Sigmoid colon (tissue), 7 donors: Measurements from ENCODE around the gene TOP2A. TPM values are rescaled to one million over a fixed set of nuclear protein-coding genes. Genes with fewer than 3 reads are reported as not detected.

Experiments
- DNase-seq: peaks from one replicate; pipeline ENCODE4 v3.0.0-alpha.2; 2019
- H3K27ac ChIP-seq, 4 donors: fragments of 200-600 bp; sonication (generic); one replicate each; pipeline ENCODE4 v1.5.1; 2016 to 2019; ENCODE audit warnings: mild to moderate bottlenecking in 1 of 4
- H3K27me3 ChIP-seq, 3 donors: fragments of 200-600 bp; sonication (generic); one replicate each; pipeline ENCODE4 v1.5.1; 2019; ENCODE audit warnings: mild to moderate bottlenecking in 1 of 3
- H3K36me3 ChIP-seq, 4 donors: fragments of 200-600 bp; sonication (generic); one replicate each; pipeline ENCODE4 v1.5.1; 2016 to 2019
- H3K4me1 ChIP-seq, 4 donors: fragments of 200-600 bp; sonication (generic); one replicate each; pipeline ENCODE4 v1.5.1; 2017 to 2019
- H3K4me3 ChIP-seq, 4 donors: fragments of 200-600 bp; sonication (generic); one replicate each; pipeline ENCODE4 v1.5.1; 2017 to 2019; ENCODE audit warnings: mild to moderate bottlenecking in 2 of 4, moderate library complexity in 1 of 4
- H3K9me3 ChIP-seq, 4 donors: fragments of 200-600 bp in 3 of 4; sonication (generic) in 3 of 4; one replicate each; pipeline versions ENCODE4 v1.5.1 to v1.6.1; 2013 to 2019
- CTCF ChIP-seq, 4 experiments: fragments of 450-650 bp in 3 of 4; fragments of 200-600 bp in 1 of 4; IDR thresholded peaks; one replicate each; pipeline ENCODE4 v1.5.1; 2016 to 2019; ENCODE audit warnings: antibody characterized with exemption in 4 of 4, mild to moderate bottlenecking in 3 of 4, moderate library complexity in 2 of 4
- EP300 ChIP-seq, 4 donors: sonication (generic); formaldehyde crosslinking; IDR thresholded peaks; one replicate each; pipeline ENCODE4 v1.6.1; 2017; ENCODE audit warnings: antibody characterized with exemption in 4 of 4
- POLR2A ChIP-seq, 2 donors: fragments of 450-650 bp; IDR thresholded peaks; one replicate each; pipeline ENCODE4 v1.6.1; 2016; ENCODE audit warnings: antibody characterized with exemption in 2 of 2, mild to moderate bottlenecking in 2 of 2, moderate library complexity in 2 of 2
- POLR2AphosphoS5 ChIP-seq, 4 donors: sonication (generic); formaldehyde crosslinking; IDR thresholded peaks; one replicate each; pipeline ENCODE4 v1.6.1; 2017; ENCODE audit warnings: antibody characterized with exemption in 4 of 4
- whole genome bisulfite sequencing, 2 donors: extraction: QIAGEN DNeasy Blood & Tissue Kit; methylation state at CpG; one replicate each; pipeline ENCODE4 v1.1.7; 2013; 5-methylcytosine and 5-hydroxymethylcytosine counted together
- intact Hi-C: fragments of 100-400 bp; cut with DNase I; formaldehyde crosslinking; loops from one replicate; pipeline ENCODE4 v1.15.1; 2023
- polyA plus RNA-seq, 3 donors: library from polyadenylated mRNA; stranded (reverse); fragments of 200-250 nt; gene quantifications; one replicate each; pipeline ENCODE4 v1.2.3, GENCODE V29; 2013
- total RNA-seq, 4 donors: library from RNA; depleted of rRNA; stranded (reverse); fragments of >200 nt; gene quantifications; one replicate each; pipeline ENCODE4 v1.1.0, GENCODE V29; 2016
- donor health status: healthy with polysubstance abuse.
- donor health status: Bipolar disorder and iron deficiency.
- donor health status: healthy.

TOP2A gene
- total and polyA plus RNA-seq, 7 donors: 0.33 to 28.7 (median 2.1) TPM

- DNase-seq: no peak
- no peaks in the 10 kb centered on the region for H3K27me3 ChIP-seq
- H3K4me3 ChIP-seq: no peak overlapping the region
- no peak for TF ChIP-seq CTCF (IDR thresholded peaks at IDR 0.05)
- no peak for TF ChIP-seq POLR2A (IDR thresholded peaks at IDR 0.05)
- no peak for TF ChIP-seq POLR2AphosphoS5 (IDR thresholded peaks at IDR 0.05)
- TF ChIP-seq EP300 (IDR thresholded peaks at IDR 0.05): no peak
- intact Hi-C loops: loop anchor here (5.0 kb wide), 1 partner anchor 136 kb away; the partner anchor contains the start of gene WIPF2
- H3K36me3 ChIP-seq: peaks cover 8 to 56% (median 24%) of the 10 kb centered on the region in 4 donors
- H3K27ac ChIP-seq: no peak overlapping the region
- WGBS, 2 donors: 76 to 86% methylated on average over 9 of the region's 9 CpGs
- H3K9me3 ChIP-seq: no peaks in the 10 kb centered on the region
- peaks cover 0 to 76% (median 74%) of the 10 kb centered on the region in 4 donors for H3K4me1 ChIP-seq
These were observed 64.8 kb downstream of the TOP2A start for GRCh38 chr17:40352779-40353394.

DNA sequence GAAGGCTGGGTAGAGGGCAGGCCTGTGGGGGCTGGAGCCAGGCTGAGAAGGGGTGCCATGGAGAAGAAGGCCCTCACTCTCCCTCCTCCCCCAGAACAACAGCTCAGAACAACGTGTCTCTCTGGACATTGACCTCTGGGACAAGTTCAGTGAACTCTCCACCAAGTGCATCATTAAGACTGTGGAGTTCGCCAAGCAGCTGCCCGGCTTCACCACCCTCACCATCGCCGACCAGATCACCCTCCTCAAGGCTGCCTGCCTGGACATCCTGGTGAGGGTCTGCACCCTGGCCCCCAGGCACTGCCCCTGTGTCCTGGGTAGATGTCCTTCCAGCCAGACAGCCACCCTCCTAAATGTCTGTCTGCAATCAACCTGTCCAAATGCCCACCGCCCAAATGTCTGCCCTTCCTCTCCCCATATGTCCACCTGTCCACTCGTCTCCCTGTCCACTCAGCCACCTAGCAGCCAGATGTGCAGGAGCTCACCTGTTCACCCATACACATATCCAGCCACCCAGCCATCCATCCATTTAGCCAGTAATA lies 65.4 kb downstream of the TOP2A start:
- Histone ChIP-seq H3K36me3 (peaks cover 8 to 56% (median 24%) of the 10 kb centered on the region in 4 donors), H3K27me3 (no peaks in the 10 kb centered on the region), H3K4me3 (no peak overlapping the region), H3K4me1 (peaks cover 0 to 80% (median 76%) of the 10 kb centered on the region in 4 donors), H3K9me3 (no peaks in the 10 kb centered on the region), H3K27ac (peak overlapping the region in 2 of 4 donors; percentile 9 to 96)
- 69 to 75% methylated on average over 7 of the region's 7 CpGs for WGBS, 2 donors
- DNase-seq: no peak
- no peak for TF ChIP-seq POLR2A (IDR thresholded peaks at IDR 0.05)
- no peak for TF ChIP-seq POLR2AphosphoS5 (IDR thresholded peaks at IDR 0.05)
- TF ChIP-seq CTCF (IDR thresholded peaks at IDR 0.05): no peak
- no peak for TF ChIP-seq EP300 (IDR thresholded peaks at IDR 0.05)
- intact Hi-C loops: loop anchor here (5.0 kb wide), 1 partner anchor 135 kb away; the partner anchor contains the start of gene WIPF2

- H3K4me3 ChIP-seq: no peak overlapping the region
- intact Hi-C loops: loop anchor here (5.0 kb wide), 1 partner anchor 134 kb away; the partner anchor contains the start of gene WIPF2
- no peak for TF ChIP-seq POLR2A (IDR thresholded peaks at IDR 0.05)
- no peak for TF ChIP-seq EP300 (IDR thresholded peaks at IDR 0.05)
- no peak for TF ChIP-seq CTCF (IDR thresholded peaks at IDR 0.05)
- TF ChIP-seq POLR2AphosphoS5 (IDR thresholded peaks at IDR 0.05): no peak
- peaks cover 0 to 80% (median 77%) of the 10 kb centered on the region in 4 donors for H3K4me1 ChIP-seq
- no peaks in the 10 kb centered on the region for H3K27me3 ChIP-seq
- WGBS, 2 donors: 75 to 83% methylated on average over 27 of the region's 27 CpGs
- peak overlapping the region; percentile 3 to 96 (median 10) for H3K27ac ChIP-seq
- DNase-seq: no peak
- H3K36me3 ChIP-seq: peaks cover 8 to 56% (median 24%) of the 10 kb centered on the region in 4 donors
- H3K9me3 ChIP-seq: no peaks in the 10 kb centered on the region
These were observed 66.1 kb downstream of the TOP2A start for GRCh38 chr17:40351359-40352236.

- WGBS, 2 donors: 79% methylated on average over 17 of the region's 17 CpGs
These were observed 66.9 kb downstream of the TOP2A start for GRCh38 chr17:40350689-40351358.

More at GRCh38 chr17:40350689-40351358, 66.9 kb downstream of the TOP2A start:
- H3K27ac ChIP-seq: peak overlapping the region; percentile 27 to 99 (median 95)
- H3K36me3 ChIP-seq: peaks cover 8 to 49% (median 21%) of the 10 kb centered on the region in 4 donors
- H3K9me3 ChIP-seq: no peaks in the 10 kb centered on the region
- intact Hi-C loops: loop anchor here (5.0 kb wide), 1 partner anchor 134 kb away; the partner anchor contains the start of gene WIPF2
- H3K4me1 ChIP-seq: peaks cover 0 to 80% (median 78%) of the 10 kb centered on the region in 4 donors
- H3K27me3 ChIP-seq: no peaks in the 10 kb centered on the region
- TF ChIP-seq CTCF (IDR thresholded peaks at IDR 0.05) (no peak), EP300 (IDR thresholded peaks at IDR 0.05) (no peak), POLR2AphosphoS5 (IDR thresholded peaks at IDR 0.05) (no peak), POLR2A (IDR thresholded peaks at IDR 0.05) (no peak)
- H3K4me3 ChIP-seq: no peak overlapping the region
- no peak for DNase-seq
